WTC11 (cell line): ENCODE results near the gene KLHL29. TPM values are rescaled to one million over a fixed set of nuclear protein-coding genes. Genes with fewer than 3 reads are reported as not detected.

Source experiments
- ATAC-seq: fragments of 200-7000 bp; cut with Tn5 transposase; 2 replicates; pipeline ENCODE4 v1.10.0; 2021; ENCODE audit warnings: mild to moderate bottlenecking, moderate library complexity
- CTCF ChIA-PET: fragments of 300-600 bp; sonication (Branson Sonifier 250); formaldehyde crosslinking; loops from one replicate; lab custom pipeline; 2021; ENCODE audit warnings: antibody characterized with exemption; lab: Charles Lee
- POLR2A ChIA-PET: fragments of 350-600 bp; sonication (Branson Sonifier 250); formaldehyde crosslinking; loops from one replicate; lab custom pipeline; 2021; ENCODE audit warnings: antibody characterized with exemption; lab: Charles Lee
- DNase-seq: peaks from one replicate; pipeline ENCODE4 v3.0.0; 2021; ENCODE audit warnings: low spot score
- H3K27ac Mint-ChIP-seq: 2 replicates; pipeline ENCODE4 v1.8.0; 2021; ENCODE audit warnings: mixed read lengths
- H3K27me3 Mint-ChIP-seq: 2 replicates; pipeline ENCODE4 v1.8.0; 2021; ENCODE audit warnings: low read depth, mild to moderate bottlenecking, moderate library complexity, mixed read lengths
- H3K36me3 Mint-ChIP-seq: 2 replicates; pipeline ENCODE4 v1.8.0; 2021; ENCODE audit warnings: mixed read lengths
- H3K4me1 Mint-ChIP-seq: 2 replicates; pipeline ENCODE4 v1.8.0; 2022; ENCODE audit warnings: mixed read lengths
- H3K4me3 Mint-ChIP-seq: 2 replicates; pipeline ENCODE4 v1.8.0; 2021; ENCODE audit warnings: mild to moderate bottlenecking, moderate library complexity, mixed read lengths
- H3K9me3 Mint-ChIP-seq: 2 replicates; pipeline ENCODE4 v1.8.0; 2021; ENCODE audit warnings: mixed read lengths
- CBFB ChIP-seq: sonication (generic); formaldehyde crosslinking; IDR thresholded peaks from 2 replicates; pipeline ENCODE4 v1.8.1; 2022; ENCODE audit warnings: mild to moderate bottlenecking, low read depth, missing genetic modification reagents
- CREM ChIP-seq: sonication (generic); formaldehyde crosslinking; IDR thresholded peaks from 2 replicates; pipeline ENCODE4 v1.8.1; 2022; ENCODE audit warnings: mild to moderate bottlenecking, missing genetic modification reagents, moderate library complexity
- CTCF ChIP-seq: fragments of 200-600 bp; IDR thresholded peaks from 2 replicates; pipeline ENCODE4 v1.8.0; 2022; ENCODE audit warnings: antibody characterized with exemption
- ETV6 ChIP-seq: sonication (generic); formaldehyde crosslinking; IDR thresholded peaks from 2 replicates; pipeline ENCODE4 v1.8.1; 2022; ENCODE audit warnings: mild to moderate bottlenecking, missing genetic modification reagents
- FOXJ3 ChIP-seq: sonication (generic); formaldehyde crosslinking; IDR thresholded peaks from 2 replicates; pipeline ENCODE4 v1.9.0; 2021; ENCODE audit warnings: missing genetic modification reagents, mild to moderate bottlenecking, borderline replicate concordance
- FOXK1 ChIP-seq: sonication (generic); formaldehyde crosslinking; IDR thresholded peaks from 2 replicates; pipeline ENCODE4 v1.8.0; 2022; ENCODE audit warnings: mild to moderate bottlenecking, moderate library complexity, missing genetic modification reagents
- GTF2I ChIP-seq: fragments of 250-450 bp; sonication (Bioruptor Pico); conservative IDR thresholded peaks from 2 replicates; pipeline ENCODE4 v1.4.0; 2021; ENCODE audit warnings: mild to moderate bottlenecking
- MLX ChIP-seq: sonication (generic); formaldehyde crosslinking; IDR thresholded peaks from 2 replicates; pipeline ENCODE4 v1.8.1; 2023; ENCODE audit warnings: mild to moderate bottlenecking, missing genetic modification reagents, moderate library complexity
- NFE2L1 ChIP-seq: sonication (generic); formaldehyde crosslinking; IDR thresholded peaks from 2 replicates; pipeline ENCODE4 v1.8.1; 2023; ENCODE audit warnings: missing genetic modification reagents
- OVOL2 ChIP-seq: fragments of 250-450 bp; sonication (Bioruptor Pico); IDR thresholded peaks from 2 replicates; pipeline ENCODE4 v1.9.0; 2021; ENCODE audit warnings: mild to moderate bottlenecking, borderline replicate concordance
- PRRX2 ChIP-seq: fragments of 250-450 bp; sonication (Bioruptor Pico); IDR thresholded peaks from 2 replicates; pipeline ENCODE4 v1.8.0; 2021; ENCODE audit warnings: mild to moderate bottlenecking
- RELA ChIP-seq: sonication (generic); formaldehyde crosslinking; IDR thresholded peaks from 2 replicates; pipeline ENCODE4 v1.8.1; 2022; ENCODE audit warnings: missing genetic modification reagents, mild to moderate bottlenecking, borderline replicate concordance
- TP53 ChIP-seq: sonication (generic); formaldehyde crosslinking; IDR thresholded peaks from 2 replicates; pipeline ENCODE4 v1.8.1; 2023; ENCODE audit warnings: mild to moderate bottlenecking, missing genetic modification reagents
- ZBTB21 ChIP-seq: sonication (generic); formaldehyde crosslinking; IDR thresholded peaks from 2 replicates; pipeline ENCODE4 v1.8.1; 2023; ENCODE audit warnings: mild to moderate bottlenecking, missing genetic modification reagents, borderline replicate concordance
- ZNF317 ChIP-seq: sonication (generic); formaldehyde crosslinking; IDR thresholded peaks from 2 replicates; pipeline ENCODE4 v1.8.1; 2023; ENCODE audit warnings: low read depth, mild to moderate bottlenecking, moderate library complexity, missing genetic modification reagents, borderline replicate concordance
- ZNF396 ChIP-seq: fragments of 250-450 bp; sonication (Bioruptor Pico); IDR thresholded peaks from 2 replicates; pipeline ENCODE4 v1.8.0; 2021; ENCODE audit warnings: mild to moderate bottlenecking, moderate library complexity, borderline replicate concordance
- total RNA-seq: library from RNA; stranded (reverse); gene quantifications from 3 replicates; pipeline ENCODE4 v1.2.3, GENCODE V29; 2021
- TF ChIP-seq, protein P1 (sequence below): sonication (generic); formaldehyde crosslinking; conservative IDR thresholded peaks from 2 replicates; pipeline ENCODE4 v1.8.1; 2023; ENCODE audit warnings: mild to moderate bottlenecking, low read depth, missing genetic modification reagents, moderate library complexity
- TF ChIP-seq, protein P2 (sequence below): fragments of 250-450 bp; sonication (Bioruptor Pico); IDR thresholded peaks from 2 replicates; pipeline ENCODE4 v1.8.0; 2021; ENCODE audit warnings: mild to moderate bottlenecking

Gene KLHL29
- total RNA-seq, 1 experiment from 2014 or later = 7.1 TPM

DNA sequence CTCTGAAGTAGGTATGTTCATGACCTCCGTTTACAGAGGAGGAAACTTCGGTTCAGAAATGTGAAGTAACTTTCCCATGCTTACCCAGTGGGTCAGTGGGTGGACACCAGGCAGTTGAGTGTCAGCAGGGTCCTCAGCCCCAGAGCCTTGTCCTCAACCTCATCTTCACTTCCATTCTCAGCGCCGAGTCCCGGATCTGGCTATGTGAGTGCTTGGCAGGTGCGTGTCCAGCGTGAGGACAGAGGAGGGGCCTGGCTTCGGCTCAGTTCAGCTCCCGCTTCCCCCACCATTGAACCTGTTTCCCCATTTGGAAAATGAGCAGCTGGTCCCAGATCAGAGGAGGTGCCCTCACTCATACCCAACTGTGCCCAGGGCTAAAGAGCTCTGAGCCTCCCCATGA lies 274.3 kb downstream of the KLHL29 start:
- no peak for TF ChIP-seq NFE2L1
- TF ChIP-seq PRRX2 = no peak
- no peak for TF ChIP-seq FOXK1 (CRISPR knock-in tag)
- TF ChIP-seq FOXJ3 (CRISPR knock-in tag) = no peak
- TF ChIP-seq RELA (CRISPR knock-in tag) = no peak
- TF ChIP-seq CBFB (CRISPR knock-in tag) = no peak
- no peak for TF ChIP-seq TP53 (CRISPR knock-in tag)
- TF ChIP-seq CREM (CRISPR knock-in tag) = no peak
- TF ChIP-seq ZNF396 = no peak
- TF ChIP-seq ZNF317 (CRISPR knock-in tag) = no peak
- TF ChIP-seq, protein P1, sequence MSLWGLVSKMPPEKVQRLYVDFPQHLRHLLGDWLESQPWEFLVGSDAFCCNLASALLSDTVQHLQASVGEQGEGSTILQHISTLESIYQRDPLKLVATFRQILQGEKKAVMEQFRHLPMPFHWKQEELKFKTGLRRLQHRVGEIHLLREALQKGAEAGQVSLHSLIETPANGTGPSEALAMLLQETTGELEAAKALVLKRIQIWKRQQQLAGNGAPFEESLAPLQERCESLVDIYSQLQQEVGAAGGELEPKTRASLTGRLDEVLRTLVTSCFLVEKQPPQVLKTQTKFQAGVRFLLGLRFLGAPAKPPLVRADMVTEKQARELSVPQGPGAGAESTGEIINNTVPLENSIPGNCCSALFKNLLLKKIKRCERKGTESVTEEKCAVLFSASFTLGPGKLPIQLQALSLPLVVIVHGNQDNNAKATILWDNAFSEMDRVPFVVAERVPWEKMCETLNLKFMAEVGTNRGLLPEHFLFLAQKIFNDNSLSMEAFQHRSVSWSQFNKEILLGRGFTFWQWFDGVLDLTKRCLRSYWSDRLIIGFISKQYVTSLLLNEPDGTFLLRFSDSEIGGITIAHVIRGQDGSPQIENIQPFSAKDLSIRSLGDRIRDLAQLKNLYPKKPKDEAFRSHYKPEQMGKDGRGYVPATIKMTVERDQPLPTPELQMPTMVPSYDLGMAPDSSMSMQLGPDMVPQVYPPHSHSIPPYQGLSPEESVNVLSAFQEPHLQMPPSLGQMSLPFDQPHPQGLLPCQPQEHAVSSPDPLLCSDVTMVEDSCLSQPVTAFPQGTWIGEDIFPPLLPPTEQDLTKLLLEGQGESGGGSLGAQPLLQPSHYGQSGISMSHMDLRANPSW (CRISPR knock-in tag) = no peak
- POLR2A ChIA-PET = no interaction called here
- Mint-ChIP-seq H3K27ac (no peak overlapping the region), H3K9me3 (no peaks in the 10 kb centered on the region), H3K4me3 (no peak overlapping the region), H3K4me1 (0 out of 2 replicates have a peak, but pooled peaks cover 3% of the 10 kb centered on the region), H3K27me3 (peaks cover 3% of the 10 kb centered on the region; the same call in 1 of the 2 replicates), H3K36me3 (no peaks in the 10 kb centered on the region)
- ATAC-seq (no peak), DNase-seq (no peak)
- CTCF ChIA-PET = interaction anchor here (0.6 to 1.9 kb wide), 2 partner anchors 35 to 607 kb away, joined by 3 to 5 read pairs; no protein-coding TSS in a partner anchor

- no peak for ATAC-seq
These were observed 274.8 kb downstream of the KLHL29 start for GRCh38 chr2:23659773-23660172.

More at GRCh38 chr2:23659773-23660172, 274.8 kb downstream of the KLHL29 start:
- Mint-ChIP-seq H3K27me3 (peaks cover 3% of the 10 kb centered on the region; the same call in 1 of the 2 replicates), H3K27ac (no peak overlapping the region), H3K4me1 (0 out of 2 replicates have a peak, but pooled peaks cover 3% of the 10 kb centered on the region), H3K4me3 (no peak overlapping the region), H3K9me3 (no peaks in the 10 kb centered on the region), H3K36me3 (no peaks in the 10 kb centered on the region)
- DNase-seq = no peak
- ChIA-PET CTCF (interaction anchor here (1.9 kb wide), 1 partner anchor 35 kb away, joined by 5 read pairs; no protein-coding TSS in a partner anchor), POLR2A (no interaction called here)
- TF ChIP-seq MLX (CRISPR knock-in tag) (no peak), GTF2I (CRISPR knock-in tag) (no peak), ETV6 (CRISPR knock-in tag) (no peak), OVOL2 (CRISPR knock-in tag) (no peak), CTCF (no peak), ZBTB21 (CRISPR knock-in tag) (no peak)
- TF ChIP-seq, protein P2, sequence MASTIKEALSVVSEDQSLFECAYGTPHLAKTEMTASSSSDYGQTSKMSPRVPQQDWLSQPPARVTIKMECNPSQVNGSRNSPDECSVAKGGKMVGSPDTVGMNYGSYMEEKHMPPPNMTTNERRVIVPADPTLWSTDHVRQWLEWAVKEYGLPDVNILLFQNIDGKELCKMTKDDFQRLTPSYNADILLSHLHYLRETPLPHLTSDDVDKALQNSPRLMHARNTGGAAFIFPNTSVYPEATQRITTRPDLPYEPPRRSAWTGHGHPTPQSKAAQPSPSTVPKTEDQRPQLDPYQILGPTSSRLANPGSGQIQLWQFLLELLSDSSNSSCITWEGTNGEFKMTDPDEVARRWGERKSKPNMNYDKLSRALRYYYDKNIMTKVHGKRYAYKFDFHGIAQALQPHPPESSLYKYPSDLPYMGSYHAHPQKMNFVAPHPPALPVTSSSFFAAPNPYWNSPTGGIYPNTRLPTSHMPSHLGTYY = no peak
- TF ChIP-seq, protein P1 (CRISPR knock-in tag) = no peak
